Central memory CD8-positive, alpha-beta T cell (primary cell): ENCODE results near the gene ABTB2.

Experiments
- ATAC-seq: fragments of 150-1000 bp; cut with Tn5 transposase; replicated peaks from 2 replicates; pipeline ENCODE4 v1.10.0; 2022; ENCODE audit warnings: mild to moderate bottlenecking, moderate FRiP score, moderate number of reproducible peaks; ENCODE audit not compliant: poor library complexity, severe bottlenecking; ENCODE audit errors: extremely low read depth
- DNase-seq, 2 donors: peaks; one replicate each; pipeline ENCODE4 v3.0.0; 2021; ENCODE audit warnings: low spot score in 2 of 2
- H3K27ac Mint-ChIP-seq: one replicate; pipeline ENCODE4 v1.8.0; 2022; ENCODE audit warnings: low read depth, mild to moderate bottlenecking, moderate library complexity, mixed read lengths
- H3K27me3 Mint-ChIP-seq: one replicate; pipeline ENCODE4 v1.8.0; 2022; ENCODE audit warnings: mixed read lengths
- H3K36me3 Mint-ChIP-seq: one replicate; pipeline ENCODE4 v1.8.0; 2022; ENCODE audit warnings: mild to moderate bottlenecking, moderate library complexity, mixed read lengths; ENCODE audit not compliant: insufficient read depth
- H3K4me1 Mint-ChIP-seq: one replicate; pipeline ENCODE4 v1.8.0; 2022; ENCODE audit warnings: mixed read lengths
- H3K4me3 Mint-ChIP-seq: one replicate; pipeline ENCODE4 v1.8.0; 2022; ENCODE audit warnings: mild to moderate bottlenecking, moderate library complexity, mixed read lengths
- H3K9me3 Mint-ChIP-seq: one replicate; pipeline ENCODE4 v1.8.0; 2022; ENCODE audit warnings: mixed read lengths

Gene ABTB2

GRCh38 chr11:34157163-34157562 is 200.6 kb downstream of the ABTB2 start:
- DNase-seq (no peak), ATAC-seq (no peak)
- peaks cover 13% of the 10 kb centered on the region for H3K4me1 Mint-ChIP-seq
- H3K27me3 Mint-ChIP-seq, result no peaks in the 10 kb centered on the region
- no peak overlapping the region for H3K27ac Mint-ChIP-seq
- no peaks in the 10 kb centered on the region for H3K36me3 Mint-ChIP-seq
- no peaks in the 10 kb centered on the region for H3K9me3 Mint-ChIP-seq
- no peak overlapping the region for H3K4me3 Mint-ChIP-seq

- Mint-ChIP-seq H3K36me3 (no peaks in the 10 kb centered on the region), H3K27me3 (no peaks in the 10 kb centered on the region), H3K27ac (no peak overlapping the region), H3K4me3 (no peak overlapping the region), H3K9me3 (no peaks in the 10 kb centered on the region), H3K4me1 (peaks cover 9% of the 10 kb centered on the region)
- ATAC-seq, result no peak
- no peak for DNase-seq
Measured at GRCh38 chr11:34155757-34156062, 202.1 kb downstream of the ABTB2 start.

GRCh38 chr11:34155057-34155756 is 202.6 kb downstream of the ABTB2 start:
- H3K4me1 Mint-ChIP-seq, result peaks cover 9% of the 10 kb centered on the region
- ATAC-seq (no peak), DNase-seq (no peak)
- no peak overlapping the region for H3K4me3 Mint-ChIP-seq
- no peaks in the 10 kb centered on the region for H3K36me3 Mint-ChIP-seq
- H3K27me3 Mint-ChIP-seq, result no peaks in the 10 kb centered on the region
- H3K9me3 Mint-ChIP-seq, result no peaks in the 10 kb centered on the region
- H3K27ac Mint-ChIP-seq, result no peak overlapping the region

- Mint-ChIP-seq H3K27ac (no peak overlapping the region), H3K4me3 (no peak overlapping the region), H3K9me3 (no peaks in the 10 kb centered on the region), H3K27me3 (no peaks in the 10 kb centered on the region), H3K4me1 (peaks cover 9% of the 10 kb centered on the region), H3K36me3 (no peaks in the 10 kb centered on the region)
- DNase-seq (no peak), ATAC-seq (peak; percentile 25)
Measured at GRCh38 chr11:34154059-34154875, 203.5 kb downstream of the ABTB2 start.

- no peak for ATAC-seq
- DNase-seq, result no peak
- Mint-ChIP-seq H3K4me1 (peaks cover 9% of the 10 kb centered on the region), H3K27ac (peak overlapping the region; percentile 27), H3K27me3 (no peaks in the 10 kb centered on the region), H3K4me3 (no peak overlapping the region), H3K9me3 (no peaks in the 10 kb centered on the region), H3K36me3 (peaks cover 3% of the 10 kb centered on the region)
Measured at GRCh38 chr11:34151916-34152845, 205.6 kb downstream of the ABTB2 start.

GRCh38 chr11:34151166-34151565 is 206.6 kb downstream of the ABTB2 start:
- H3K4me3 Mint-ChIP-seq, result no peak overlapping the region
- no peaks in the 10 kb centered on the region for H3K9me3 Mint-ChIP-seq
- H3K36me3 Mint-ChIP-seq, result peaks cover 9% of the 10 kb centered on the region
- no peak for DNase-seq
- H3K27me3 Mint-ChIP-seq, result no peaks in the 10 kb centered on the region
- no peak for ATAC-seq
- no peak overlapping the region for H3K27ac Mint-ChIP-seq
- H3K4me1 Mint-ChIP-seq, result peaks cover 9% of the 10 kb centered on the region

GRCh38 chr11:34150494-34151151 is 207.2 kb downstream of the ABTB2 start:
- Mint-ChIP-seq H3K36me3 (peaks cover 15% of the 10 kb centered on the region), H3K9me3 (no peaks in the 10 kb centered on the region), H3K27me3 (no peaks in the 10 kb centered on the region), H3K4me1 (peaks cover 9% of the 10 kb centered on the region), H3K4me3 (no peak overlapping the region), H3K27ac (no peak overlapping the region)
- DNase-seq (no peak), ATAC-seq (no peak)

- no peak overlapping the region for H3K27ac Mint-ChIP-seq
- peaks cover 21% of the 10 kb centered on the region for H3K36me3 Mint-ChIP-seq
- no peak overlapping the region for H3K4me3 Mint-ChIP-seq
- no peaks in the 10 kb centered on the region for H3K27me3 Mint-ChIP-seq
- ATAC-seq (no peak), DNase-seq (no peak)
- no peaks in the 10 kb centered on the region for H3K9me3 Mint-ChIP-seq
- H3K4me1 Mint-ChIP-seq, result peaks cover 9% of the 10 kb centered on the region
Measured at GRCh38 chr11:34149786-34150185, 208.0 kb downstream of the ABTB2 start.

GRCh38 chr11:34149274-34149673 is 208.5 kb downstream of the ABTB2 start:
- Mint-ChIP-seq H3K4me1 (peaks cover 9% of the 10 kb centered on the region), H3K27me3 (no peaks in the 10 kb centered on the region), H3K4me3 (no peak overlapping the region), H3K9me3 (no peaks in the 10 kb centered on the region), H3K36me3 (peaks cover 25% of the 10 kb centered on the region), H3K27ac (no peak overlapping the region)
- ATAC-seq (no peak), DNase-seq (no peak)

- no peak for ATAC-seq
- Mint-ChIP-seq H3K27ac (no peak overlapping the region), H3K4me1 (peaks cover 9% of the 10 kb centered on the region), H3K4me3 (no peak overlapping the region), H3K27me3 (no peaks in the 10 kb centered on the region), H3K36me3 (peaks cover 26% of the 10 kb centered on the region), H3K9me3 (no peaks in the 10 kb centered on the region)
- DNase-seq, result no peak
Measured at GRCh38 chr11:34148504-34149165, 209.2 kb downstream of the ABTB2 start.

GRCh38 chr11:34147581-34147980 is 210.2 kb downstream of the ABTB2 start:
- ATAC-seq (no peak), DNase-seq (no peak)
- Mint-ChIP-seq H3K27me3 (no peaks in the 10 kb centered on the region), H3K9me3 (no peaks in the 10 kb centered on the region), H3K36me3 (peaks cover 33% of the 10 kb centered on the region), H3K4me1 (peaks cover 4% of the 10 kb centered on the region), H3K27ac (no peak overlapping the region), H3K4me3 (no peak overlapping the region)

GRCh38 chr11:34146866-34147265 is 210.9 kb downstream of the ABTB2 start:
- H3K9me3 Mint-ChIP-seq, result no peaks in the 10 kb centered on the region
- DNase-seq, result no peak
- peaks cover 2% of the 10 kb centered on the region for H3K4me1 Mint-ChIP-seq
- no peak for ATAC-seq
- no peak overlapping the region for H3K27ac Mint-ChIP-seq
- no peaks in the 10 kb centered on the region for H3K27me3 Mint-ChIP-seq
- H3K4me3 Mint-ChIP-seq, result no peak overlapping the region
- peaks cover 40% of the 10 kb centered on the region for H3K36me3 Mint-ChIP-seq
